Rectal smooth muscle tissue (tissue), 1 donor: ENCODE results near the gene SPOP.

Experiments
- H3K27ac ChIP-seq: one replicate; pipeline ENCODE4 v1.7.0; 2013; ENCODE audit warnings: low read depth, low read length, inconsistent platforms
- H3K27me3 ChIP-seq: one replicate; pipeline ENCODE4 v1.7.0; 2013; ENCODE audit warnings: low read length; ENCODE audit not compliant: control insufficient read depth, insufficient read depth
- H3K36me3 ChIP-seq: one replicate; pipeline ENCODE4 v1.7.0; 2013; ENCODE audit warnings: low read length; ENCODE audit not compliant: control insufficient read depth, insufficient read depth
- H3K4me1 ChIP-seq: one replicate; pipeline ENCODE4 v1.7.0; 2013; ENCODE audit warnings: low read length; ENCODE audit not compliant: control insufficient read depth, insufficient read depth
- H3K4me3 ChIP-seq: one replicate; pipeline ENCODE4 v1.7.0; 2013; ENCODE audit warnings: low read length
- H3K9ac ChIP-seq: one replicate; pipeline ENCODE4 v1.7.0; 2013; ENCODE audit warnings: low read length

The SPOP gene

GRCh38 chr17:49616601-49617131 lies 61.2 kb downstream of the SPOP start:
- H3K4me3 ChIP-seq = no peak overlapping the region
- H3K9ac ChIP-seq = no peak overlapping the region
- peaks cover 16% of the 10 kb centered on the region for H3K36me3 ChIP-seq
- peak overlapping the region; percentile 1 for H3K27ac ChIP-seq
- peaks cover 1% of the 10 kb centered on the region for H3K27me3 ChIP-seq
- peaks cover 41% of the 10 kb centered on the region for H3K4me1 ChIP-seq

- H3K4me1 ChIP-seq = peaks cover 44% of the 10 kb centered on the region
- no peak overlapping the region for H3K27ac ChIP-seq
These were observed 61.8 kb downstream of the SPOP start for GRCh38 chr17:49616086-49616485.

GRCh38 chr17:49613182-49613800 lies 64.6 kb downstream of the SPOP start:
- Histone ChIP-seq H3K36me3 (peaks cover 26% of the 10 kb centered on the region), H3K4me1 (peaks cover 45% of the 10 kb centered on the region), H3K4me3 (no peak overlapping the region), H3K27ac (no peak overlapping the region), H3K27me3 (peaks cover 1% of the 10 kb centered on the region), H3K9ac (no peak overlapping the region)

More at GRCh38 chr17:49616086-49616485, 61.8 kb downstream of the SPOP start:
- peaks cover 14% of the 10 kb centered on the region for H3K36me3 ChIP-seq
- no peak overlapping the region for H3K4me3 ChIP-seq
- H3K27me3 ChIP-seq = peaks cover 1% of the 10 kb centered on the region
- no peak overlapping the region for H3K9ac ChIP-seq

- Histone ChIP-seq H3K4me1 (peaks cover 40% of the 10 kb centered on the region), H3K4me3 (no peak overlapping the region), H3K9ac (no peak overlapping the region), H3K27ac (peak overlapping the region; percentile 16), H3K27me3 (peaks cover 1% of the 10 kb centered on the region), H3K36me3 (peaks cover 28% of the 10 kb centered on the region)
These were observed 65.2 kb downstream of the SPOP start for GRCh38 chr17:49612726-49613125.

GRCh38 chr17:49610883-49611584 lies 66.9 kb downstream of the SPOP start:
- H3K4me3 ChIP-seq = no peak overlapping the region
- H3K27ac ChIP-seq = peak overlapping the region; percentile 27
- peaks cover 1% of the 10 kb centered on the region for H3K27me3 ChIP-seq
- peaks cover 28% of the 10 kb centered on the region for H3K36me3 ChIP-seq
- H3K9ac ChIP-seq = no peak overlapping the region
- peaks cover 24% of the 10 kb centered on the region for H3K4me1 ChIP-seq

- H3K27me3 ChIP-seq = no peaks in the 10 kb centered on the region
- peaks cover 37% of the 10 kb centered on the region for H3K36me3 ChIP-seq
- H3K4me3 ChIP-seq = no peak overlapping the region
- no peak overlapping the region for H3K27ac ChIP-seq
- no peak overlapping the region for H3K9ac ChIP-seq
- peaks cover 14% of the 10 kb centered on the region for H3K4me1 ChIP-seq
These were observed 73.5 kb downstream of the SPOP start for GRCh38 chr17:49604314-49604869.

GRCh38 chr17:49603720-49604119 lies 74.2 kb downstream of the SPOP start:
- Histone ChIP-seq H3K4me3 (no peak overlapping the region), H3K27ac (peak overlapping the region; percentile 27), H3K9ac (no peak overlapping the region), H3K4me1 (peaks cover 14% of the 10 kb centered on the region), H3K36me3 (peaks cover 34% of the 10 kb centered on the region), H3K27me3 (no peaks in the 10 kb centered on the region)

- H3K27me3 ChIP-seq = no peaks in the 10 kb centered on the region
- H3K9ac ChIP-seq = no peak overlapping the region
- peak overlapping the region; percentile 27 for H3K27ac ChIP-seq
- peaks cover 32% of the 10 kb centered on the region for H3K36me3 ChIP-seq
- no peak overlapping the region for H3K4me3 ChIP-seq
- peaks cover 14% of the 10 kb centered on the region for H3K4me1 ChIP-seq
These were observed 74.7 kb downstream of the SPOP start for GRCh38 chr17:49603238-49603637.

GRCh38 chr17:49602783-49603182 lies 75.1 kb downstream of the SPOP start:
- Histone ChIP-seq H3K4me1 (peaks cover 16% of the 10 kb centered on the region), H3K9ac (no peak overlapping the region), H3K27ac (peak overlapping the region; percentile 62), H3K27me3 (no peaks in the 10 kb centered on the region), H3K4me3 (no peak overlapping the region), H3K36me3 (peaks cover 32% of the 10 kb centered on the region)

- Histone ChIP-seq H3K4me1 (peaks cover 20% of the 10 kb centered on the region), H3K9ac (no peak overlapping the region), H3K27me3 (no peaks in the 10 kb centered on the region), H3K36me3 (peaks cover 46% of the 10 kb centered on the region), H3K4me3 (no peak overlapping the region), H3K27ac (no peak overlapping the region)
These were observed 76.9 kb downstream of the SPOP start for GRCh38 chr17:49600949-49601348.

GRCh38 chr17:49598918-49599317 lies 79.0 kb downstream of the SPOP start:
- peaks cover 41% of the 10 kb centered on the region for H3K36me3 ChIP-seq
- no peak overlapping the region for H3K4me3 ChIP-seq
- no peak overlapping the region for H3K9ac ChIP-seq
- no peak overlapping the region for H3K27ac ChIP-seq
- H3K27me3 ChIP-seq = no peaks in the 10 kb centered on the region
- H3K4me1 ChIP-seq = peaks cover 20% of the 10 kb centered on the region

- H3K4me1 ChIP-seq = peaks cover 20% of the 10 kb centered on the region
- H3K4me3 ChIP-seq = no peak overlapping the region
- peaks cover 42% of the 10 kb centered on the region for H3K36me3 ChIP-seq
- H3K9ac ChIP-seq = no peak overlapping the region
- peak overlapping the region; percentile 49 for H3K27ac ChIP-seq
- H3K27me3 ChIP-seq = no peaks in the 10 kb centered on the region
These were observed 79.8 kb downstream of the SPOP start for GRCh38 chr17:49597928-49598655.
